NCI-H1694 treated with DMSO at 0.1 percent for 48 hours (cell line): ENCODE results near the gene RRP9.
"Not testable (repeated sequence)": the region's sequence is repeated elsewhere in the genome, so short reads cannot be mapped to it uniquely, and the experiment has no call there.

ENCODE experiments used
- DNase-seq: peaks from one replicate; lab custom pipeline; 2025; lab: John Stamatoyannopoulos, UW

The RRP9 gene

GRCh38 chr3:51904034-51904823 lies 37.5 kb downstream of the RRP9 start:
- DNase-seq = no peak

DNA sequence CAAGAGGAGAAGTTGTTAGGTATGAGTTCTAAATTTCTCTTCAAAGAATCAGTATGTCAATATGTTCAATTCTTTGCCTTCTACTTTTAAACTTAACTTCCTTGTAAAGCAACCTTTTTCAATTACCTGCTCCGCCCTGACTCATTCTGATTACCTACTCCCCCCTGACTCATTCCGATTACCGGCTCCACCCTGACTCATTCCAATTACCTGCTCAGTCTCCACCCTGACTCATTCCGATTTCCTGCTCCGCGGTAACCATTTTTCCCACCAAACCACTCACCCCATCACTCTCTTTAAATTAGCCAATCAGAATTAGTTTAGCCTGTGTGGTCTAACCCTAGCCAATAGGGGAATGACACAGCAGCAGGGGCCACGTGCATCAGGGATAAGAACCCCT lies 39.3 kb downstream of the RRP9 start:
- DNase-seq = not testable (repeated sequence)

DNA sequence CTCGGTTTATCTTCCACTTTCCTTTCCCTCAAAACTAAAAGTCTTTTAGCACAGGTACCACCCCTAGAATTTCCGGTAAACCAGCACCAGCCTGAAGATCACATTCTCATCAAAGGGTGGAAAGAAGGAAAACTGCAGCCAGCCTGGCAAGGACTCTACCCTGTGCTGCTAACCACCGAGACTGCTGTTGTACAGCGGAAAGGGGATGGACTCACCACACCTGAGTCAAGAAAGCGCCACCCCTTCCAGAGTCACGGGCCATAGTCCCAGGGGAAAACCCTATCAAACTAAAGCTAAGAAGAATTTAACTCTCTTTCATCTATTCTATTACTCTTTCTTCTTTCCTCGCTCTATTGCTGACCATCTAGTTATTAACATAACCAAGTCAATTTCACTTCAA lies 41.7 kb downstream of the RRP9 start:
- DNase-seq = not testable (repeated sequence)

- DNase-seq = no peak
Measured at GRCh38 chr3:51897391-51897790, 44.3 kb downstream of the RRP9 start.

DNA sequence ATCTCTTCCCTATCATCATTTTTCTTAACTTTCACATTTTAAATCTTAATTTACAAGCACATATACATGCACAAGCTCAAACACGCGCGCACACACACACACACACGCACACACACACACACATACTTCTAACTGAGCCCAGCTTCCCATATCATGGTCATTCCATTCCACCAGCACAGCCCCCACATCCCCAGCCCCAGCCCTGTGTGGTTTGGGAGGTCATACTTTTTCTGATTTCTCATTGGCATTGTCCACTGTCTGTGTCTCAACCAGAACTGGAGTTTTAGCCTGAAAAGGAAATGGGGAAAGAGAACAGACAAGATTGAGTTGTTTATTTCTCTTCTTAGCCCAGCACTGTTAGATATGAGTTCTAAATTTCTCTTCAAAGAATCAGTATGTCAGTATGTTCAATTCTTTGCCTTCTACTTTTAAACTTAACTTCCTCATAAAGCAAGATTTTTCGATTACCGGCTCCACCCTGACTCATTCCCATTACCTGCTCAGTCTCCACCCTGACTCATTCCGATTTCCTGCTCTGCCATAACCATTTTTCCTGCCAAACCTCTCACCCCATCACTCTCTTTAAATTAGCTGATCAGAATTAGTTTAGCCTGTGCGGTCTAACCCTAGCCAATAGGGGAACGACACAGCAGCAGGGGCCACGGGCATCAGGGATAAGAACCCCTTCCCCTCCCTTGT lies 44.9 kb downstream of the RRP9 start:
- no peak for DNase-seq

- no peak for DNase-seq
Measured at GRCh38 chr3:51894939-51895338, 46.8 kb downstream of the RRP9 start.

- no peak for DNase-seq
Measured at GRCh38 chr3:51894391-51894790, 47.3 kb downstream of the RRP9 start.

DNA sequence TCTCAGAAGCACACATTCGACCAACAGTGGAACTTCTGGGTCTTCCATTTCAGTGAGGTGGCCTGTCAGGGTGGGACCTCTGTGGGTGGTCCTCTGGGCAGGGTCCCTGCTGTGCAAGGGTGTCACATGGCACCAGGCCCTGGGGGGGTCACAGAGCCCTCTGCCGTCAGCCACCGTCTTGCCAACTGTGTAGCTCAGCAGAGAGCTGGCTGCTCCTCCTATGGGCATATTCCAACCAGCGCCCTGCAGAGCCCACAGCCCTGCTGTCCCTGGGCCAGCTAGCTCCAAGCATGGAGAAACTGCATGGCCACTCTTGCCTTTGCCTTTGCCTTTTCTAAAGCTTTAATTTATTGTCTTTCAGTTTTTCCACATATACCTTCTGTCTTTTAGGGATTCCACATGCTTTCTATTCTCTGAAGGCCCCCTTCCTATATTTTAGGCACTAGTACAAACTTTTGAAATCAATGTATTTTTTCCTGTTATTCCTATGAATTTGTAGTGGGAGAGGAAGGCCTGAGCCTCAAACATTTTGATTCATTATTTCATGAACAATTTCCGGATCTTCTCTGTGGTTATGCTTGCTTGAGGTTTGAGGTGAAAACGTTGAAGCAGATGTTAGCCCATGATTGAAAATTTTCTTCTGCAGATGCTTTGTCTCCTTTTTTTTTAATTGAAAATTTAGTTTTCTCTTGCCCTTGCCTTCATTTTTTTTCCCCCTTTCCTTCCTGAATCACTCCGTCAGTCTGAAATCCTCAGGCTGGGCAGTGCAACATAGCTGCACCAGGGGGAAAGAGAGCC lies 50.3 kb downstream of the RRP9 start:
- DNase-seq = no peak

DNA sequence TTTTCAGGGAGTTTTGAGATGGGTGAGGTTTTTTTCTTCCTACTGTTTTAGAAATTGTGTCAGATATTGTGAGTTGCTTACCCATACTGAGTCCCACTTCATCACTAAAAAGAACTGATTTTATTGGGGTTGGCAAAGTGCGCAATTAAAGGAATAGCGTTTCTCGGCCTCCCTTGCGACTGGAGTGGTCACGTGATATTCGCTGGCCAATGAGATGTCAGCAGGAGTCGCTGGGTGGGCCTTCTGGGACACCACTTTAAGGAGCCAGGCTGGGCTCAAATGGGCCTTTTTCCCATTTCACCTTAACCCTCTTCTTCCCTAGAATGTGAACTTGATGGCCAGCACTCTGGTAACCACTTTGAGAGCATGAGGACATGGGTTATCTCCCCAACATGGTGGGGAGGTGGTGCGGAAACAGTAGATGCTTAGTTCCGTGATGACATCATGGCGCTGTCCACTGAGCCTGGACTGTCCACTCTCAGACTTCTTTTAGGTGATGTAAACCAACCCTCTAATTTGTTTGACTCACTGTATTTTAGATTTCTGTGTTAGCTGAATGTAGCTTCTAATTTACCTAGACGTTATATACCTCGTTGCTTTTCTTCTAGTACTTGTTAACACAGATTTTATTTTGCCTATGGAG lies 53.1 kb downstream of the RRP9 start:
- DNase-seq = no peak

- no peak for DNase-seq
Measured at GRCh38 chr3:51887620-51888019, 54.1 kb downstream of the RRP9 start.

- DNase-seq = no peak
Measured at GRCh38 chr3:51886447-51886846, 55.3 kb downstream of the RRP9 start.
